Measurements from ENCODE around the gene SH2D6. TPM values are rescaled to one million over a fixed set of nuclear protein-coding genes. Genes with fewer than 3 reads are reported as not detected.
"Not testable (repeated sequence)": the region's sequence is repeated elsewhere in the genome, so short reads cannot be mapped to it uniquely, and the experiment has no call there.

The SH2D6 gene
- total and polyA plus RNA-seq, 2 of the 8 experiments (the other 6 are each of a cell fraction or from before 2014, with no cell fraction given): 0.42 TPM; not detected in 1

DNA sequence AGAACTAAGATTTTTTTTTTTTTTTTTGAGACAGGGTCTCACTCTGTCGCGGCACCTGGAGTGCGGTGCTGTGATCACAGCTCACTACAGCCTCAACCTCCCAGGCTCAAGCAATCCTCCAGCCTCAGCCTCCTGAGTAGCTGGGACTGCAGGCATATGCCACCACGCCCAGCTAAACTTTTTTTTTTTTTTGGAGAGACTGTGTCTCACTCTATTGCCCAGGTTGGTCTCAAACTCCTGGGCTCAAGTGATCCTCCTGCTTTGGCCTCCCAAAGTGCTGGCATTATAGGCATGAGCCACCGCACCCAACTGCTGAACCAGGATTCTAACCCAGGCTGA, 4.1 kb upstream of the SH2D6 start:
- not testable (repeated sequence) for H3K23ac ChIP-seq (ENCODE audit: insufficient read length); FAIRE-seq; DNase-seq (ENCODE audit: low read depth in 1 of 2, low spot score in 2 of 2); H3K56ac ChIP-seq (replicated peaks; ENCODE audit: insufficient read length, low read depth, low read length); H3K79me1 ChIP-seq (ENCODE audit: low read depth, low read length); H3K36me3 ChIP-seq (ENCODE audit: control insufficient read depth in 2 of 4, insufficient read depth in 4 of 4, low read length in 3 of 4); H4K8ac ChIP-seq (ENCODE audit: extremely low read depth, insufficient read depth, low read length); H3K4ac ChIP-seq (replicated peaks; ENCODE audit: insufficient read length, low read depth, low read length); H3K79me2 ChIP-seq (ENCODE audit: control insufficient read depth in 1 of 2, insufficient read depth in 2 of 2, low read length in 2 of 2); H3K9ac ChIP-seq (replicated peaks in 1 of 4; ENCODE audit: extremely low read depth in 1 of 4, low read depth in 3 of 4, low read length in 3 of 4); H2AK5ac ChIP-seq (ENCODE audit: low read depth, low read length); H2BK5ac ChIP-seq (ENCODE audit: low read depth, low read length); H3K27ac ChIP-seq (ENCODE audit: low read depth, low read length); H2BK120ac ChIP-seq (replicated peaks; ENCODE audit: low read depth, low read length); H3K23me2 ChIP-seq (ENCODE audit: low read depth, low read length); H2AFZ ChIP-seq (ENCODE audit: low read length); H3K9me3 ChIP-seq (ENCODE audit: insufficient read depth in 2 of 2, low read depth in 1 of 2, low read length in 1 of 2); H4K20me1 ChIP-seq (replicated peaks in 1 of 2; ENCODE audit: control insufficient read depth in 1 of 2, insufficient read depth in 2 of 2, low read length in 2 of 2); H3K14ac ChIP-seq (ENCODE audit: insufficient read length); H3K18ac ChIP-seq (ENCODE audit: extremely low read depth, low read length); H4K5ac ChIP-seq (ENCODE audit: insufficient read length, low read depth, low read length); H4K91ac ChIP-seq (replicated peaks; ENCODE audit: insufficient read length, low read length); H3K27me3 ChIP-seq (replicated peaks in 1 of 4; ENCODE audit: control insufficient read depth in 3 of 4, extremely low read depth in 1 of 4, insufficient read depth in 3 of 4, low read length in 3 of 4)
- Histone ChIP-seq H2BK12ac (ENCODE audit: low read depth, low read length) (peak overlapping the region; percentile 96), H3K4me1 (replicated peaks in 1 of 4; ENCODE audit: control insufficient read depth in 3 of 4, insufficient read depth in 4 of 4, low read length in 3 of 4) (peaks cover 5 to 24% (median 19%) of the 10 kb centered on the region in 4 experiments), H2BK15ac (ENCODE audit: low read length) (peak overlapping the region; percentile 61; the same call in 1 of the 2 replicates), H3K4me2 (ENCODE audit: insufficient read depth in 1 of 2, low read depth in 2 of 2, low read length in 2 of 2) (peak overlapping the region; percentile 67 to 86; a peak in 3 of 4 replicates), H3K4me3 (ENCODE audit: extremely low read depth in 1 of 4, insufficient read depth in 2 of 4, low read depth in 3 of 4, low read length in 4 of 4) (peak overlapping the region; percentile 72 to 85 (median 74); a peak in 4 of 8 replicates), H2BK20ac (ENCODE audit: low read length) (0 out of 2 replicates have a peak overlapping the region, but pooled peaks have one; percentile 48)
- WGBS, 2 experiments (ENCODE audit: extremely low coverage in 1 of 2, insufficient coverage in 1 of 2, insufficient read length in 1 of 2, insufficient replicate concordance in 2 of 2, low coverage in 1 of 2, low lambda C conversion rate in 2 of 2, missing lambda C conversion rate in 1 of 2): 82% methylated on average over 5 of the region's 5 CpGs; no CpG with 5 or more reads in 1 of the 2 experiments
- ChIA-PET POLR2A (ENCODE audit: partially characterized antibody) (interaction anchor here (0.6 to 55.3 kb wide), 13 partner anchors 10 to 201 kb away, joined by 3 to 1889 read pairs (median 3); partner anchors contain the start of genes ELMOD3, GGCX, MAT2A and RETSAT), CTCF (ENCODE audit: partially characterized antibody) (interaction anchor here (0.6 to 1.8 kb wide), 9 partner anchors 15 to 189 kb away, joined by 3 to 11 read pairs (median 4); partner anchors contain the start of genes MAT2A and TMEM150A)

All from H1 (cell line).